Smooth muscle cell (in vitro differentiated cells): Measurements from ENCODE around the gene TMEM45B. TPM values are rescaled to one million over a fixed set of nuclear protein-coding genes. Genes with fewer than 3 reads are reported as not detected.

ENCODE experiments used
- DNase-seq: peaks from one replicate; lab custom pipeline; 2025; ENCODE audit not compliant: unreplicated experiment; lab: John Stamatoyannopoulos, UW
- H2AFZ ChIP-seq: fragments of 200-600 bp; sonication (generic); 2 replicates; pipeline ENCODE4 v1.6.0; 2016; ENCODE audit warnings: antibody characterized with exemption, low read depth, mild to moderate bottlenecking
- H3F3A ChIP-seq: fragments of 200-600 bp; sonication (generic); 2 replicates; pipeline ENCODE4 v1.6.0; 2017; ENCODE audit warnings: antibody characterized with exemption, low read depth
- H3K27ac ChIP-seq: fragments of 200-600 bp; sonication (generic); 2 replicates; pipeline ENCODE4 v1.5.1; 2016; ENCODE audit warnings: low read depth, mild to moderate bottlenecking
- H3K27me3 ChIP-seq: fragments of 200-600 bp; sonication (generic); 2 replicates; pipeline ENCODE4 v1.6.1; 2016; ENCODE audit warnings: low read depth, mild to moderate bottlenecking
- H3K36me3 ChIP-seq: fragments of 200-600 bp; sonication (generic); 2 replicates; pipeline ENCODE4 v1.5.1; 2016; ENCODE audit warnings: low read depth
- H3K4me1 ChIP-seq: fragments of 200-600 bp; sonication (generic); 2 replicates; pipeline ENCODE4 v1.5.1; 2016; ENCODE audit warnings: low read depth
- H3K4me2 ChIP-seq: fragments of 200-600 bp; sonication (generic); 2 replicates; pipeline ENCODE4 v1.6.0; 2016; ENCODE audit warnings: mild to moderate bottlenecking
- H3K4me3 ChIP-seq: fragments of 200-600 bp; sonication (generic); 2 replicates; pipeline ENCODE4 v1.5.1; 2016; ENCODE audit warnings: mild to moderate bottlenecking
- H3K79me2 ChIP-seq: fragments of 200-600 bp; sonication (generic); 2 replicates; pipeline ENCODE4 v1.6.0; 2016; ENCODE audit warnings: low read depth, mild to moderate bottlenecking
- H3K9ac ChIP-seq: fragments of 200-600 bp; sonication (generic); 2 replicates; pipeline ENCODE4 v1.6.0; 2016; ENCODE audit warnings: low read depth
- H3K9me3 ChIP-seq: fragments of 200-600 bp; sonication (generic); replicated peaks from 2 replicates; pipeline ENCODE4 v1.5.1; 2016; ENCODE audit warnings: low read depth
- H4K20me1 ChIP-seq: fragments of 200-600 bp; sonication (generic); 2 replicates; pipeline ENCODE4 v1.6.0; 2016; ENCODE audit warnings: low read depth
- WGBS: methylation state at CpG from one replicate; pipeline ENCODE4 v1.1.7; 2016; ENCODE audit warnings: low lambda C conversion rate; 5-methylcytosine and 5-hydroxymethylcytosine counted together
- polyA plus RNA-seq: library from polyadenylated mRNA; unstranded; fragments of >200 nt; fragmentation: Nextera tagmentation; extraction: Ambion mirVana; gene quantifications from 2 replicates; pipeline ENCODE4 v1.2.1, GENCODE V29; 2016
- total RNA-seq: library from RNA; depleted of rRNA; stranded (reverse); fragments of >200 nt; gene quantifications from 2 replicates; pipeline ENCODE4 v1.2.3, GENCODE V29; 2014
- TF ChIP-seq, protein P1 (sequence below): fragments of 200-600 bp; sonication (generic); IDR thresholded peaks from 2 replicates; pipeline ENCODE4 v1.5.1; 2017; ENCODE audit warnings: borderline replicate concordance, mild to moderate bottlenecking, antibody characterized with exemption; ENCODE audit not compliant: insufficient read depth, poor library complexity, severe bottlenecking

Gene TMEM45B
- total and polyA plus RNA-seq, 2 experiments from 2014 or later, result 3.4 to 4.0 TPM

DNA sequence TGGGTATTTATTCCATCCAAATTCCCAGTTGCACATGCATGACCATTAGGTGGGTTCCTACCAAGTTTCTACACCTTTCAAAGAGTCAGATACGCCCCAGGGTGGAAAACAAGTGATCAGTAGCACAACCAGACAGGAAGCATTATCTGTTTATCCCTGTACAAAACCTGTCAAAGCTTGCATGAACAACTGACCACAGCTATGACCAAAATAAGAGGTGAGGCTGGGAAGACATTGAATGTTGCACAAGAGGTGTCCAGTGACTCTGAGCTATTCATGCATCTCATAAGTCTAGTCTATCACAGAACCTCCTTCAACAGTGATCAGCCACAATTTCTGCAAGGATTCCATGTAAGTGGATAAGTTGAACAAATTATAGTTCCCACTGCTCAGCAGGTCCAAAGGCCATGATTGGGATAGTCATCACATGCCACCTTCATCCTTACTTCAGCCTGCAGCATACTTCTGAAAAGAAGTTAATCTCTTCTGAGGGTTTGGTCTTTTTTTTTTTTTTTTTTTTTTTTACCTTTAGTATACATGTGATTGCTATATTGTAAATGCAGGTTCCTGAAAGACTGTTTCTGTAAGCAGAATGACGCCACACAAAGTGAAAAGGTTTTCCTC, 28.0 kb upstream of the TMEM45B start:
- H3K27ac ChIP-seq, result no peak overlapping the region
- no peak overlapping the region for H3K4me2 ChIP-seq
- no peak for DNase-seq
- H3K79me2 ChIP-seq, result no peaks in the 10 kb centered on the region
- H3F3A ChIP-seq, result no peaks in the 10 kb centered on the region
- no peak overlapping the region for H2AFZ ChIP-seq
- no peaks in the 10 kb centered on the region for H3K36me3 ChIP-seq
- peaks cover 28% of the 10 kb centered on the region for H3K27me3 ChIP-seq
- H3K4me1 ChIP-seq, result no peaks in the 10 kb centered on the region
- 89% methylated on average over 2 of the region's 2 CpGs for WGBS
- H3K9me3 ChIP-seq, result no peaks in the 10 kb centered on the region
- TF ChIP-seq, protein P1, sequence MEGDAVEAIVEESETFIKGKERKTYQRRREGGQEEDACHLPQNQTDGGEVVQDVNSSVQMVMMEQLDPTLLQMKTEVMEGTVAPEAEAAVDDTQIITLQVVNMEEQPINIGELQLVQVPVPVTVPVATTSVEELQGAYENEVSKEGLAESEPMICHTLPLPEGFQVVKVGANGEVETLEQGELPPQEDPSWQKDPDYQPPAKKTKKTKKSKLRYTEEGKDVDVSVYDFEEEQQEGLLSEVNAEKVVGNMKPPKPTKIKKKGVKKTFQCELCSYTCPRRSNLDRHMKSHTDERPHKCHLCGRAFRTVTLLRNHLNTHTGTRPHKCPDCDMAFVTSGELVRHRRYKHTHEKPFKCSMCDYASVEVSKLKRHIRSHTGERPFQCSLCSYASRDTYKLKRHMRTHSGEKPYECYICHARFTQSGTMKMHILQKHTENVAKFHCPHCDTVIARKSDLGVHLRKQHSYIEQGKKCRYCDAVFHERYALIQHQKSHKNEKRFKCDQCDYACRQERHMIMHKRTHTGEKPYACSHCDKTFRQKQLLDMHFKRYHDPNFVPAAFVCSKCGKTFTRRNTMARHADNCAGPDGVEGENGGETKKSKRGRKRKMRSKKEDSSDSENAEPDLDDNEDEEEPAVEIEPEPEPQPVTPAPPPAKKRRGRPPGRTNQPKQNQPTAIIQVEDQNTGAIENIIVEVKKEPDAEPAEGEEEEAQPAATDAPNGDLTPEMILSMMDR, result no peak
- H4K20me1 ChIP-seq, result no peaks in the 10 kb centered on the region
- H3K4me3 ChIP-seq, result no peak overlapping the region
- H3K9ac ChIP-seq, result no peak overlapping the region

DNA sequence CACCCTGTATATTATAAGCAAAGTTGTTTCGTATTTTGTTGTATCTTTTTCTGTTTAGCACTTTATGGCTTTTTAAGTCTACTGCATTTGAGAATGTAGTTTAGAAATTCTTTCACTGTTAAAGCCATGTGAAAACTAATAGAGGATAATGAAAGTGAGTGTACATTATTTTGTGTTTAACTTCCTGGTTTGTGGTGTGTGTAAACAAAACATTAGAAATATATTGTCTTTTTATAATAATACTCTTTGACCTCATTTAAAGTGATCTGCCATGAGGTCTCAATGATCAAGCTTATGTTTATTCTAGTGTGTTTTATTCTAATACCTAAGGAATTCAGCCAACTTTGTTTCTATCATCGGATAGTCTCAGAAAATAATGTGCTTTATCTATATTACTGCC, 27.4 kb upstream of the TMEM45B start:
- no peaks in the 10 kb centered on the region for H3K9me3 ChIP-seq
- no peak overlapping the region for H3K27ac ChIP-seq
- H2AFZ ChIP-seq, result no peak overlapping the region
- H3K79me2 ChIP-seq, result no peaks in the 10 kb centered on the region
- H3K36me3 ChIP-seq, result no peaks in the 10 kb centered on the region
- no peaks in the 10 kb centered on the region for H3K4me1 ChIP-seq
- H3K27me3 ChIP-seq, result peaks cover 28% of the 10 kb centered on the region
- H3K4me3 ChIP-seq, result no peak overlapping the region
- no peaks in the 10 kb centered on the region for H4K20me1 ChIP-seq
- H3K4me2 ChIP-seq, result no peak overlapping the region
- WGBS, result 87% methylated on average over 2 of the region's 2 CpGs
- H3F3A ChIP-seq, result no peaks in the 10 kb centered on the region
- no peak overlapping the region for H3K9ac ChIP-seq
- no peak for DNase-seq
- TF ChIP-seq, protein P1, result no peak

DNA sequence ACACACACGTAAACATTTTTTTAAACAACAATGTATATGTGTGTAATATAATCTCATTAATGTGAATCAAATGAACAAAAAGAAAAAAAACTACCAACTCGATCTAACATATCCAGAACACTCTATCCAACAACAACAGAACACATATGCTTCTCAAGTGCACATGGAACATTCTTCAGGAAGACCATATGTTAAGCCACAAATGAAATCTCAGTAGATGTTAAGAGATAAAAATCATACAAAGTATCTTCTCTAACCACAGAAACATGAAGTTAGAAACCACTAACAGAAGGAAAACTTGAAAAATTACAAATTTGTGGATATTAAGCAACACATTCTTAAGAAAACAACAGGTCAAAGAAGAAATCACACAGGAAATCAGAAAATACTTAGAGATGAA, 25.5 kb upstream of the TMEM45B start:
- Histone ChIP-seq H3K4me1 (no peaks in the 10 kb centered on the region), H3K36me3 (no peaks in the 10 kb centered on the region), H3K4me3 (no peak overlapping the region), H3F3A (no peaks in the 10 kb centered on the region), H3K27me3 (peaks cover 28% of the 10 kb centered on the region), H2AFZ (no peak overlapping the region), H4K20me1 (no peaks in the 10 kb centered on the region), H3K4me2 (no peak overlapping the region), H3K27ac (no peak overlapping the region), H3K9me3 (no peaks in the 10 kb centered on the region), H3K79me2 (no peaks in the 10 kb centered on the region), H3K9ac (no peak overlapping the region)
- TF ChIP-seq, protein P1, result no peak
- DNase-seq, result no peak
- WGBS, result 83% methylated on average over 2 of the region's 2 CpGs

DNA sequence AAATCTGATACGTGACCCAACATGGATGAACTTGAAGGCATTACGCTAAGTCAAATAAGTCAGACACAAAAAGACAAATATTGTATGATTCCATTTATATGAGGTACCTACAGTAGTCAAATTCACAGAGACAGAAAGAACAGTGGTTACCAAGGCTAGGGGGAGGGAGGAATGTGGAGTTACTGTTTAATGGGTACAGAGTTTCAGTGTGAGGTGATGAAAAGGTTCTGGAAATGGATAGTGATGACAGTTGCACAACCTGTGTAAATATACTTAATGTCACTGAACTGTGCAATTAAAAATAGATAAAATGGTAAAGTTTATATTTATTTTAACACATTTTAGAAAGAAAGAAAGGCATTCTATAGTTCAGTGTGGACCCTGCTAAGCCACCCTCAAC, 24.1 kb upstream of the TMEM45B start:
- Histone ChIP-seq H3K79me2 (no peaks in the 10 kb centered on the region), H4K20me1 (no peaks in the 10 kb centered on the region), H3K4me3 (no peak overlapping the region), H3K36me3 (no peaks in the 10 kb centered on the region), H3K4me2 (no peak overlapping the region), H3K9ac (no peak overlapping the region), H3K27ac (no peak overlapping the region), H3F3A (no peaks in the 10 kb centered on the region), H3K27me3 (peaks cover 28% of the 10 kb centered on the region), H3K9me3 (no peaks in the 10 kb centered on the region), H3K4me1 (no peaks in the 10 kb centered on the region), H2AFZ (no peak overlapping the region)
- TF ChIP-seq, protein P1, result no peak
- DNase-seq, result no peak
- WGBS, result 97% methylated on average over 2 of the region's 2 CpGs
